Breast epithelium (tissue), 4 donors: ENCODE measurements around the gene YES1. TPM values are rescaled to one million over a fixed set of nuclear protein-coding genes. Genes with fewer than 3 reads are reported as not detected.
"Not testable (repeated sequence)": the region's sequence is repeated elsewhere in the genome, so short reads cannot be mapped to it uniquely, and the experiment has no call there.

ENCODE experiments used
- DNase-seq, 2 donors: peaks; one replicate each; pipeline ENCODE4 v3.0.0-alpha.2; 2019; ENCODE audit warnings: low spot score in 2 of 2
- H3K27ac ChIP-seq, 2 donors: fragments of 200-600 bp; sonication (generic) in 1 of 2; one replicate each; pipeline ENCODE4 v1.5.1; 2016 to 2019; ENCODE audit warnings: mild to moderate bottlenecking in 1 of 2
- H3K27me3 ChIP-seq, 2 donors: fragments of 200-600 bp; sonication (generic) in 1 of 2; one replicate each; pipeline versions ENCODE4 v1.5.1 to v1.6.0; 2017 to 2019; ENCODE audit warnings: control low read depth in 1 of 2, mild to moderate bottlenecking in 1 of 2
- H3K36me3 ChIP-seq: fragments of 200-600 bp; one replicate; pipeline ENCODE4 v1.5.1; 2019
- H3K4me1 ChIP-seq, 2 donors: fragments of 200-600 bp; sonication (generic); one replicate each; pipeline ENCODE4 v1.5.1; 2016 to 2019; ENCODE audit warnings: control low read depth in 1 of 2
- H3K4me3 ChIP-seq, 3 donors: fragments of 200-600 bp; sonication (generic); 1 replicate in 2 of 3; 2 replicates in 1 of 3; pipeline ENCODE4 v1.5.1; 2016 to 2019; ENCODE audit warnings: mild to moderate bottlenecking in 3 of 3, moderate library complexity in 2 of 3
- H3K9me3 ChIP-seq, 2 donors: fragments of 200-600 bp; sonication (generic) in 1 of 2; one replicate each; pipeline ENCODE4 v1.5.1; 2016 to 2019; ENCODE audit warnings: control low read depth in 1 of 2
- POLR2A ChIP-seq: fragments of 450-650 bp; IDR thresholded peaks from one replicate; pipeline ENCODE4 v1.6.1; 2016; ENCODE audit warnings: antibody characterized with exemption, mild to moderate bottlenecking, moderate library complexity
- POLR2AphosphoS5 ChIP-seq, 3 donors: sonication (generic); formaldehyde crosslinking; IDR thresholded peaks; one replicate each; pipeline ENCODE4 v1.6.1; 2017; ENCODE audit warnings: antibody characterized with exemption in 3 of 3
- intact Hi-C: fragments of 100-400 bp; cut with DNase I; formaldehyde crosslinking; loops from one replicate; pipeline ENCODE4 v1.15.1; 2023; ENCODE audit warnings: low total_unique reads
- total RNA-seq, 3 donors: library from RNA; depleted of rRNA; stranded (reverse); fragments of >200 nt; gene quantifications; one replicate each; pipeline ENCODE4 v1.1.0, GENCODE V29; 2016
- TF ChIP-seq, protein P1 (sequence below), 3 donors: fragments of 450-650 bp; IDR thresholded peaks; one replicate each; pipeline ENCODE4 v1.5.1; 2016 to 2017; ENCODE audit warnings: antibody characterized with exemption in 3 of 3, mild to moderate bottlenecking in 3 of 3, moderate library complexity in 3 of 3

YES1 gene
- total RNA-seq, 3 donors from 2014 or later = 108 to 150 (median 136) TPM

DNA sequence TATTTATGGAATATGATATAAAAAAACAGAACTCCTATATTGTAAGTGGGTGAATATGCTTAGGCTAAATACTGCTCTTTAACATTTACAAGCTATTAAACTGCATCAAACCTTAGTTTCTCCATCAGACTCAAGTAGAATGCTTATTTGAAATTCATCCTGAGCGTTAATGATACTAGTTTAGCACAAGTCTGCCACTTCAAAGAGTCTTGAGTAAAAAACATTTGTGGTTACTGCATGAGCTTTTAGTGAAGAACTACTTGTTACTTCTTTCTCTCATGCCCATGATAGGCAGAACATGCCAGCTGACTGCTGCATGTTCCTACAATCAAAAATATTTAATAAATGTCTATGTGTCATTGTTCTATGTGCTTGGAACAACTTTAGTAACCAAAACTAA lies 12.1 kb downstream of the YES1 start:
- H3K4me3 ChIP-seq = no peak overlapping the region
- no peaks in the 10 kb centered on the region for H3K36me3 ChIP-seq
- no peaks in the 10 kb centered on the region for H3K4me1 ChIP-seq
- no peak for TF ChIP-seq POLR2A
- TF ChIP-seq, protein P1, sequence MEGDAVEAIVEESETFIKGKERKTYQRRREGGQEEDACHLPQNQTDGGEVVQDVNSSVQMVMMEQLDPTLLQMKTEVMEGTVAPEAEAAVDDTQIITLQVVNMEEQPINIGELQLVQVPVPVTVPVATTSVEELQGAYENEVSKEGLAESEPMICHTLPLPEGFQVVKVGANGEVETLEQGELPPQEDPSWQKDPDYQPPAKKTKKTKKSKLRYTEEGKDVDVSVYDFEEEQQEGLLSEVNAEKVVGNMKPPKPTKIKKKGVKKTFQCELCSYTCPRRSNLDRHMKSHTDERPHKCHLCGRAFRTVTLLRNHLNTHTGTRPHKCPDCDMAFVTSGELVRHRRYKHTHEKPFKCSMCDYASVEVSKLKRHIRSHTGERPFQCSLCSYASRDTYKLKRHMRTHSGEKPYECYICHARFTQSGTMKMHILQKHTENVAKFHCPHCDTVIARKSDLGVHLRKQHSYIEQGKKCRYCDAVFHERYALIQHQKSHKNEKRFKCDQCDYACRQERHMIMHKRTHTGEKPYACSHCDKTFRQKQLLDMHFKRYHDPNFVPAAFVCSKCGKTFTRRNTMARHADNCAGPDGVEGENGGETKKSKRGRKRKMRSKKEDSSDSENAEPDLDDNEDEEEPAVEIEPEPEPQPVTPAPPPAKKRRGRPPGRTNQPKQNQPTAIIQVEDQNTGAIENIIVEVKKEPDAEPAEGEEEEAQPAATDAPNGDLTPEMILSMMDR (IDR thresholded peaks at IDR 0.05) = no peak
- TF ChIP-seq POLR2AphosphoS5 (IDR thresholded peaks at IDR 0.05) = no peak
- intact Hi-C loops = no loop called here
- no peaks in the 10 kb centered on the region for H3K9me3 ChIP-seq
- H3K27me3 ChIP-seq = no peaks in the 10 kb centered on the region
- H3K27ac ChIP-seq = no peak overlapping the region
- no peak for DNase-seq

DNA sequence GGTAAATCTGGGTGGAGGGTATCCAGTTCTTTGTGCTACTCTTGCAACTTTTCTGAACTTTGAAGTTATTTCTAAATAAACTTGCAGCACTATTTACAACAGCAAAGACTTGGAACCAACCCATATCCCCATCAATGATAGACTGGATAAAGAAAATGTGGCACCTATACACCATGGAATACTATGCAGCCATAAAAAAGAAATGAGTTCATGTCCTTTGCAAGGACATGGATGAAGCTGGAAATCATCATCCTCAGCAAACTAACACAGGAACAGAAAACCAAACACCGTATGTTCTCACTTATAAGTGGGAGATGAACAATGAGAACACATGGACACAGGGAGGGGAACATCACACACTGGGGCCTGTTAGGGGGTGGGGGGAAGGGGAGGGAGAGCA lies 16.7 kb downstream of the YES1 start:
- not testable (repeated sequence) for H3K27me3 ChIP-seq

DNA sequence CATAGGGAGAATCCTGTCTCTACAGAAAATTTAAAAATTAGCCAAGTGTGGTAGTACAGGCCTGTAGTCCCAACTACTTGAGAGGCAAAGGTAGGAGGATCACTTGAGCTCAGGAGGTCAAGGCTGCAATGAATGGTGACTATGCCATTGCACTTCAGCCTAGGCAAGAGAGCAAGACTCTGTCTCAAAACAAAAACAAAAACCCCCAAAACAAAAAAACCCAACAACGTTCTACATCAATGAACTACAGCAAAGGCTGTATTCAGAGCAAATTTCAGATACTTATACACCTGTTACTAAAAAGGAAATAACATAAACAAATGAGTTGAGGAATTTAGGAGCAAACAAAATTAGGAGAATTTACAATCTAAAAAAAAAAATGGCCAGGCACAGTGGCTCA lies 22.6 kb downstream of the YES1 start:
- Histone ChIP-seq H3K27ac (no peak overlapping the region), H3K4me1 (no peaks in the 10 kb centered on the region), H3K36me3 (no peaks in the 10 kb centered on the region), H3K4me3 (no peak overlapping the region), H3K9me3 (no peaks in the 10 kb centered on the region), H3K27me3 (no peaks in the 10 kb centered on the region)
- intact Hi-C loops = no loop called here
- DNase-seq = no peak
- TF ChIP-seq POLR2A = no peak
- TF ChIP-seq, protein P1 (IDR thresholded peaks at IDR 0.05) = no peak
- TF ChIP-seq POLR2AphosphoS5 (IDR thresholded peaks at IDR 0.05) = no peak

More for the DNA sequence above, 16.7 kb downstream of the YES1 start:
- H3K27ac ChIP-seq, H3K4me3 ChIP-seq, DNase-seq, H3K4me1 ChIP-seq, H3K36me3 ChIP-seq, H3K9me3 ChIP-seq, intact Hi-C loops: not testable (repeated sequence)

DNA sequence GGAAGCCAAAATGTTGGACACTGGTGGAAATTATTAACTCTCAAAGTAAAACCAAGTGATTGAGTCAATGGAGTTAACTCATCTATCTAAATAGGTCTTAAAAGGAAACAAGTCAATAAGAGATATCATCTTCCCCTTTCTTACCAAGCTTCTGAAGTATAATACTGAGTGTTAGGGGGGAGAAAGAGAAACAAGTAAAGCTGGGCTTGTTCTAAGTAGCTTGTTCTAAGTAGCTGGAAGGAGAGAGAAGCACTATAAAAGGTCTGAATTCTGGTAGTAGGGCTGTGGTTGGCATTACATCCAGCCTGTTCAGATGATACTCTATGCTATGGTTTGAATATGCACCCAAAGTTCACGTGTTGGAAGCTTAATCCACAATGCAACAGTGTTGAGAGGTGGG lies 26.8 kb downstream of the YES1 start:
- Histone ChIP-seq H3K27ac (no peak overlapping the region), H3K9me3 (no peaks in the 10 kb centered on the region), H3K4me1 (no peaks in the 10 kb centered on the region), H3K36me3 (no peaks in the 10 kb centered on the region), H3K4me3 (no peak overlapping the region), H3K27me3 (no peaks in the 10 kb centered on the region)
- no peak for DNase-seq
- intact Hi-C loops = no loop called here
- no peak for TF ChIP-seq POLR2AphosphoS5 (IDR thresholded peaks at IDR 0.05)
- no peak for TF ChIP-seq POLR2A
- TF ChIP-seq, protein P1 (IDR thresholded peaks at IDR 0.05) = no peak

DNA sequence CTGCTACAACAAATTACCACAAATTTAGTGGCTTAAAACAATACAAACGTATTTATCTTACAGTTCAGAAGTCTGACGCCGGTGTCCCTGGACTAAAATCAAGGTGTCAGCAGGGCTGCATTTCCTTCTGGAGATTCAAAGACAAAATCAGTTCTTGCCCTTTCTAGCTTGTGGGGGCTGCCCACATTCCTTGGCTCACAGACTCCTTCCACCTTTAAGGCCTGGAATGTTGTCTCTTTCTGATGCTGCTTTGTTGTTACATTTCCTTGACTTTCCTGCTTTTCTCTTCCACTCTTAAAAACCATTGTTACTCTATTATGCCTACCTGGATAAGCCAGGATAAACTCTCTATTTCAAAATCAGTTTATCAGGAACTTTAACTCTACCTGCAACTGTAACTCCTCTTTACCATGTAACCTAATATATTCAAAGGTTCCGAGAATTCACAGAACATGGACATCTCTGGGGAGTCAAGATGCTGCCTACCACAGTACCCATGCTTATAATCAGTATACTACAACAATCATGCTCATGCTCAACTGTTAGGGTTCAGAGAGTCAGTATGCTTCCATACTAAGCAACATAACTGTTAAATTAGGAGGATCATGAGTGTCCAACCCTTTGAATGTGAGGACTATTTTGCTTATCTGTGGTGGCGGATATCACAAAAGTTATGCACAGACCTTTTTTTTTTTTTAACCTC lies 27.4 kb downstream of the YES1 start:
- Histone ChIP-seq H3K27me3 (no peaks in the 10 kb centered on the region), H3K27ac (no peak overlapping the region), H3K9me3 (no peaks in the 10 kb centered on the region), H3K36me3 (no peaks in the 10 kb centered on the region), H3K4me1 (no peaks in the 10 kb centered on the region), H3K4me3 (no peak overlapping the region)
- intact Hi-C loops = no loop called here
- TF ChIP-seq POLR2A (no peak), POLR2AphosphoS5 (IDR thresholded peaks at IDR 0.05) (no peak)
- TF ChIP-seq, protein P1 (IDR thresholded peaks at IDR 0.05) = no peak
- DNase-seq = no peak
